ENCODE data around the gene SEMA5A.

SEMA5A gene

GRCh38 chr5:9009931-9010651 is 535.8 kb downstream of the SEMA5A start:
- no peak for DNase-seq (ENCODE audit: low spot score)

- DNase-seq (ENCODE audit: low spot score): no peak
Measured at GRCh38 chr5:8997542-8998070, 548.3 kb downstream of the SEMA5A start.

GRCh38 chr5:8993031-8993430 is 552.8 kb downstream of the SEMA5A start:
- DNase-seq (ENCODE audit: low spot score): no peak
